HG03432 (cell line): ENCODE results near the gene B3GLCT.
A peak's percentile ranks its signal among the peaks of the same experiment; 100 is the strongest.
"Not testable (repeated sequence)": the region's sequence is repeated elsewhere in the genome, so short reads cannot be mapped to it uniquely, and the experiment has no call there.

ENCODE experiments used
- ATAC-seq: cut with Tn5 transposase; IDR thresholded peaks from one replicate; pipeline ENCODE4 v1.9.1; 2021; ENCODE audit warnings: mild to moderate bottlenecking, moderate library complexity; ENCODE audit not compliant: unreplicated experiment

The B3GLCT gene

DNA sequence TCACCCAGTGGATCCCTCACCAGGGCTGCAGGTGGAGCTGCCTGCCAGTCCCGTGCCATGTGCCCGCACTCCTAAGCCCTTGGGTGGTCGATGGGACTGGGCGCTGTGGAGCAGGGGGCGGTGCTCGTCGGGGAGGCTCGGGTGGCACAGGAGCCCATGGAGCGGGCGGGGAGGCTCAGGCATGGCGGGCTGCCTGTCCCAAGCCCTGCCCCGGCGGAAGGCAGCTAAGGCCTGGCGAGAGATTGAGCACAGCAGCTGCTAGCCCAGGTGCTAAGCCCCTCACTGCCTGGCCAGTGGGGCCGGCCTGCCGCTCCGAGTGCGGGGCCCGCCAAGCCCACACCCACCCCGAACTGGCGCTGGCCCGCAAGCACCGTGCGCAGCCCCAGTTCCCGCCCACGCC lies 16.8 kb upstream of the B3GLCT start:
- no peak for ATAC-seq

DNA sequence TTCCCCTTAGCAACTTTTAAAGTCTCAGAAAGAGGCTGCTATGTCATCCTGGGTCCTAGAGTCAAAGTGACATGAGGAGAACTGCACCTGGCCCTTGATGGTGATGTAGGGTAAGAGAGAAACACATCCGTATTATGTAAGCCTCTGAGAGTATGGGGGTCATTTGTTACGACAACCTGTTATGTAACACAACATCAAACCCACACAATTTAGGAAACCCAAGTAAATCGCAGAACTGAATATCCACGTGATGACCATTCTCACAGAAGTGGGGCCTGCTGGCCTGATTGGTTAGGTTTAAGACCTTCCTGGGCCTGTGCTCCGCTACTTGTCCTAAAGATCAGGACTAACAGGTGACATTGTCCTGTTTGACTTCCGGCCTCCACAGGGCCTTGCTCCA lies 15.3 kb upstream of the B3GLCT start:
- ATAC-seq = no peak

DNA sequence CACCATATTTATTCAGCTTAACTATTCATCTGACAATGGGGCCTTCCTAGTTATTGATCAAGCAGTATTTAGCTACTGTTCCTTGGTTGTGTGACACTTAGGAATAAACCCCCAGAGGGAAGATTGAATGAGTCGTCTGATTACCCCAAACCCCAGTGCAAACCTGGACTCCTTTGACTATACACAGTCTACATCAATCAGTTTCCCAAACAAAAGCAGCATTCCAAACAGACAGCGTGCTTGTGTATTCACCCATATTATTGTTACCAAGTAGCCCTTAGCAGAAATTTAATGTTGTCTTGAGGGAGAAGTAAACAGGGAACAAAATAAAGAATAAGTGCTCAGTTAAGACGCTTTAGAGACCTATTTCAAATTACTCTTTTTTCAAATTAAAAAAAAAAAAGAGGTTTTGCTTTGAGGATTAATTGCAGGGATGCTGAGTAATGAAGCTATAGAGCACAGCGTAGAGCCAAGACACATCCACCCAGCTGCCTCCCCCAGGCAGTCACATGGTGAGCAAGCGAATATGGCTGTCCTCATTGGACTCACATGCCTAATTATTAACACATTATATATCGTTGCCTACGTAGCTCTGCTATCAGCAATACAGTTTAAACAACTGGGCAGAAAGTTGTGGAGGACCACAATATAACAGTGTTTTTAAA lies 14.7 kb upstream of the B3GLCT start:
- no peak for ATAC-seq

DNA sequence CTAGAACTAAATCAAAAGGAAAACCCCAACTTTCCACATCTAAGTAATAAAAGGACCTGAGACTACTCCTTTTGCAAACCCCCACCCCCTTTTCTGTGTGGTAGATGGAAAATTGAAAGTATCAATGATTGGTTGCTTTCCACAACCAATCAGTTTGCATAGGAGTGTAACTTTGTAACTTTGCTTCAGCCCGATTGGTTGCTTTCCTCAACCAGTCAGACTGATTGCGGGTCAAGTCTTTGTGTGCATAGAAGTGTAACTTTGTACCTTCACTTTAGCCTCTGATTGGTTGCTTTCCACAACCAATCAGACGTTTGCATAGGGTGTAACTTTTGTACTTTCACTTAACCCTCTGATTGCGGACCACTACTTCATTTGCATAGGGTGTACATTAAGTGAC lies 8.0 kb upstream of the B3GLCT start:
- no peak for ATAC-seq

DNA sequence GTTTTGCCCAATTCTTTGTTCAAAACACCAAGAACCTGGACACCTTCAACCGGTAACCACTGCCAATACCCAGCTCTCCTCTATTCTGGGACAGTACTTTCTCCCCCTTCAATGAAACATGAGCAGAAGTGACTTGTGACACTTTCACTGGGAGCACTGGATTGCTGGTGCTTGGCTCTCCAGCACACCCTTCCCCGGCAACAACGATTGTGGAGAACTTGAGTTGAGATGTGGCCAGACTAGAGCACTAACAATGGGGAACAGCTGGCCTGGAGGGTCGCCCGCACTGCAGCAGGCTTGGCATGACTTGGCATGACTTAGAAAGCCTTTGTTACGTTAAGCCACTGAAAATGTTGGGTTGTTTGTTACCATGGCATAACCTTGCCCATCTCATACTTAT lies 7.5 kb upstream of the B3GLCT start:
- no peak for ATAC-seq

DNA sequence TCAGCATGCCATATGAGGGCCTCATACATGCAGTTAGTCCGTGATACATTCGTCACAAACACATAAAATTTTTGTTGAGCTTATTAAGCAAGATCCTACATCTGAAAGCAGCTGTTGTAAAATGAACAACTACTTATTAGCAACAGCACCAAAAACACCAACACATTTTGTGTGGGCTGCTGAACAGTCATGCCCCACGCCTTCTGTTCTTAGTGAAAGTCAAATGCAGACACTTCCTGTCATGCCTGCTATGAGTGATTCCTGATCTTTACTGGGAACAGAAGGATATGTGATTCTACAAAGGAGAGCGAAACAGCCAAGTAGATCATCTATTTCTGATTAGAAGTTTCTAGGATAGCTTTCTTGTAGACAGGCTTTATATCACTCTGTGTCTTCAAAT lies 4.2 kb upstream of the B3GLCT start:
- ATAC-seq = no peak

DNA sequence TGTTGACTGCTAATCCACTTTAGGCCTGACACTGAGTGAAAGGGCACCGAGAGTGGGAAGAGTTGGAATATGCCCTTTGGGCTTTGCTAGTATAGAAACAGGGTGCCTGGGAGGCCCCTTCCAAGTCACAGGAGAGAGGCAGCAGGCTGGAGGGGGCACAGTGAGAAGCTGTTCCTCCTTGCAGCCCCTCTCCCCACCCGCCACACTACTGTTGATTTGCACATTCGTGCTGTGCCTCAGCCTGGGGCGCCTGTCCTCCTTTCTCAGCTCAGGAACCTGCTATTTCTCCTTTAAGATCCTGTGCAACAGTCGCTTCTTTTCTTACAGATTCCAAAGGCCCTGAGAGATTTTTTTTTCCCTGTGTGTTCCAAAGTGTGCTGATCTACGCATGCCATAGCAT lies 2.8 kb upstream of the B3GLCT start:
- ATAC-seq = no peak

DNA sequence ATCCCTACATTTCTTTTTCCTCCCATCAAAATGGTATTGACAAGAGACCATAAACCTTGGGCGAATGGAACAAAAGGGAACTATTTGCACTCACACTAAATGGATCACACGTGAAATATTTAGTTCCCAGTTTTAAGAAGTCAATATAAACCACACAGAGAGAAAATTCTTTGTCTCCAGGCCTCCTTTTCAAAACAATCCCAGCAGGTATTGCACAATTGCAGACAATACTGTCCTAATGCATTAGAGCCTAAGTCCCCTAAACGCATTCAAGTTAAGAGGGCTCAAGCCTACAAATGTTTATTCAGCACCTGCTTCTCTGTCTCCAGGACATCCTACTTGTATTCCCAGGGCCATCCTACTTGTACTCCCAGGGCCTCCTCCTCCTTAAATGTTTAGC lies 1.3 kb upstream of the B3GLCT start:
- ATAC-seq = no peak

DNA sequence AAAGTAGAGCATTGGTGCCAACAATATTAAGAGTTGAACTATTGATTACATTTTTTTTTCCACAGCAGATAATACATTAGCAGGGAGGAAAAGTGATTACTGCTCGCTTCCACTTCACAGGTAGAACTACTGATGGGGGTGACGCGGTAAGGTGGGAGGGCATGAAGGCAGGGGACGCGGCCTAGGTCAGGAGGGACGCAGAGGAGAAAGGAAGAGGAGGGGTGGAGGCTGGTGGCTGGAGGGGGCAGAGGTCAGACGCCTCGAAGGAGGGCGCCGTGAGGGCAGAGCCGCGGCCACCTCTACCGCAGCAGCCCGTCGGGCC lies 287 bp upstream of the B3GLCT start:
- no peak for ATAC-seq

DNA sequence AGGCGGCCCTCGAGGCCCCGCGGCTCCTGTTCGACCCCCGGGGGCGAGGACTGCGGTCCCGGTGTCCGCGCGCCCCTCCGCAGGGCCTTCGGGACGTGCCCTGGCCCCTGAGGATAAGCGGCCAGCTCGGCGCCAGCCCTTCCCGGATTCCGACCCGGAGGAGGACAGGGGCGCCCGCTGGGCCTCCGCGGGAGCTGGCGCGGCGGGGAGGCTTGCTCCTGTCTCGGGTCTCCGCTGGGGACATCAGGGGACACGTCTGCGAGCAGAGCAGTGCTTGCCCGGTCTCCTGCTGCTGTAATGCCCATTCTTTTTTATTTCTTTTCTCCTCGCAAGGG lies 829 bp downstream of the B3GLCT start:
- peak; percentile 22 for ATAC-seq

DNA sequence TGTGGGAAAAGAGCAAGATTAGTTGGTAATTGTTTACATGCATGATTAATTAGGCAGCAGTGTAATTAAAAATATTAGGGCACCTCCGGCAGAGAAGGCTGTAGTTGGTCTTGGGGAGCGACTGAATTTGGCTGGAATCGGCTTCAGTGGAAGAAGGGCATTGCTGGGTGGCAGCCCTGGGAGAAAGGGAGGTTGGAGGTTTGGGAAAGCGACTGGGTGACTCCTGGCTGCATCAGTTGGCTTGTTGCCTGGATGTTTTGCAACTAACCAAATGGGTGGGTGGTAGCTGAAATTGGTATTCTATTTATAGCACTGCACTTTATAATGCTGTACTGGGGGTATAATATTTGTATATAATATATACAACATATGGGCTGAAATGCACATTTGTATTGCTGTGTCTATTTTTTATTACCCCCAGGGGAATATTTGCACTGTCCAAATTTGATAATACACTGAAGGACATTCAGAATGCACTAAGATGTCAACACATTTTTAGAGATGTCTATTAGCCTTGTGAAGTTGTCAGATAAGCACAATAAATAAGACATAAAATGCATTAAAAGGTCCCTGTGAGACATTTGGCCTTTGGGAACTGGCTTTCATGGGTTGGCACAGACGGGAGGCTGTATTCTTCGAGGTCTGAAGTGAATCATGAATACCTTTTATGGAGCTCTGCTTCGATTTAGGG lies 1.7 kb downstream of the B3GLCT start:
- no peak for ATAC-seq

DNA sequence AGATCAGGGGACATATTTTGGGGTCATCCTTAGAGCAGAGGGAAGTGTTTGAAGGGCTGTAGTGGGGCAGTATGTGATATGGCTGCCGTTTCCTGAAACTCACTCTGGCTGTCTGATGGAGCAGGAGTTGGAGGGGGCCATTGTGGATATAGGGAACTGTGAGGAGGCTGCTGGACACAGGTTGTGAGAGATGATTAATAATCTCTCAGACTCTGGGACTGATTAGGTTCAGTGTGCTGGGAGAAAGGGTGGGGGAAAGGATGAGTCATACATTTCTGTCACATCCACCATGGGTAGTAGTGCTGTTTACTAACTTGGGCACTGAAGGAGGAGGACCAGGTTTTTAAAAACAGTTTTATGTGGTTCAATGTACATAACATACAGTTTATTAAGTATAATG lies 4.8 kb downstream of the B3GLCT start:
- ATAC-seq = no peak

DNA sequence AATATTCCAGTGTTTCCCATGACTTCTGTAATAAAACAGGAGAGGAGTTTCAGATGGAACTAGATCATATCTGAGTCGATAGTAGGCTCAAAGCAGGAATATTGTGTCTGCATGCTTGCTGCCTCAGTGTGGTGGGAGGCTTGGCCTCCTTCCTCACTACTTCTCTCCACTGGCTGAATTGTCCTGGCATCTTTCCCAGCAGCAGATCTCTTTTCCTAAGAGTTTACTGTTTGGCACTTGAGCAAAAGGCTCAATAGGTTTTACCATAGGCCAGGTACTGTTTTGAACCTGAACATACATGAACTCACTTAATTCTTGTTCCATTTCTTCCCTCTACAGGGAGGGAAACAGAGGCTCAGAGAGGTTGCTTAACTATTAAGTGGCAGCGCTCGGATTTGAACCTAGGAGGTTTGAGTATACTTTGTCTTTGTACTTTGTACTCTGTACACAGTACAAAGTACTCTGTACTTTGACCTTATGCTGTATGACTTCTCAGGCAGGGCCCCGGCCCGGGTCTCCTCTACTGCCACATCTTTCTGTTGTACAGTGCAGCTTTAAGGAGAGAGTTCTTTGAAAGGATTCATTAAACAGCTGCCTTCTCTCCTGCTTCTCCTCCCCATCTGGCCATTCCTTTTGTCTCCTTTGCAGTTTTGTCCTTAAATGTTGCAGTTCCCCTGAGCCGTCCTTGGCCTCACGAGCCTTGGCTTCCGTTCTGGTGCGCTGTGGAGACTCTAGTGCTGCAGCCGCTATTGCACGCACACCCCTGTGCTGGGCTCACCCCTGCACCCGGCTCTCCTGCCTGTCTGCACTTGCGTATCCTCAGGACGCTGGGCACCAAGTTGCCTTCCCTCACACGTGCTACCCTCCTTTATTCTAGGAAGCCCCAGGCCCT lies 8.1 kb downstream of the B3GLCT start:
- no peak for ATAC-seq

DNA sequence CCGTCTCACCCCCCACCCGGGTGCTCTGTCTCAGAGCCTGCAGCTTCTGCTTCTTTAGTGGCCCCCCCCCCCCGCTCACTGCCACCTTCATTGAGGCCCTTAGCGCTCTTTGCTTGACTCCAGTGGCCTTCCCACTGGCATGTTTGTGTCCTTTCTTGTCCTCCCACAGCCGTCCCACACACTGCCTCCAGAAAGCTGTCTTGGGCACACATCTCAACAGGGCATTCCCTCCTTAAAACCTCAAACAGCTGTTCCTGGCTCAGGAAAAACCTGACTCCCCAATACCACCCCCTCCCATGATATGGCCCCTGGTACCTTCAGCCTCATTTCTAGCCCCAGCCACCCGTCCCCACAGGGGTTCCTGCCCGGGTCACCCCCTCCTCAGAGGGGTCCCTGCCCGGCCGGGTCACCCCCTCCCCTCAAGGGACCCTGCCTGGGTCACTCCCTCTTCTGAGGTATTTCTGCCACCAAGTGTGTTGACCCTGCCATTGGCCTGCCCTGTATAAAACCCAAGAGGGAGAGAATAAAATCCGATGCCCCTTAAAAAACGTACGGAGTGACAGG lies 8.9 kb downstream of the B3GLCT start:
- no peak for ATAC-seq

DNA sequence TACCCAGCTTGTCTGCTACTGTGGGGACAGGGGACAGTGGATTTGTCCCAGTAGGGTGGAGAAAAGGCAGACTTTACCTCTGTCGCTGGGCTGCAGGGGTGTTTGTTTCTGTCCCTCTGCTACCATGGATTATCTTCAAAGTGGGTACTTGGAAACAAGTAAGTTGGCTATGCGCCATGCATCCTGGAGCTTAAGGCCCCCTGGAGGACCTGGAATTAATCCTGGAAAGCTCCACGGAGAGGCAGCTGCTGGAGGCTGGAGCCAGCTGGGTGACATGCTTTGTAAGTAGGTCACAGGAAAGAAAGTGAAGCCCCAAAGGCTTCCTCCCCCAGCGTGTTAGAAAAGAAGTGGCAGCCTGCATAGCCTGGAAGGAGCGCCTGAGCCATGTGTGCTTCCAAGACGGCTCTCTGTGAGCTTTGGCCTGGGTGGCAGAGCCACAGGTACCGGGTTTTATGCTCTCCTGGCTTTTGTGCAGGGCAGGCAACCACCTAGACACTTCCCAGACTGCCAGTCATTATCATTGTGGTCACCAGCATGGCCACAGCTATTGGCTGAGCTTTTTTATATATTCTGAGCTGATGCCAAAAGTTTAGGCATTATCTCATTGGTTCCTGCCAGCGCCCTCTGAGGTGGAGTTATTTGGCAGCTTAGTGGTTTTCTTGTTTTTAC lies 9.5 kb downstream of the B3GLCT start:
- no peak for ATAC-seq

DNA sequence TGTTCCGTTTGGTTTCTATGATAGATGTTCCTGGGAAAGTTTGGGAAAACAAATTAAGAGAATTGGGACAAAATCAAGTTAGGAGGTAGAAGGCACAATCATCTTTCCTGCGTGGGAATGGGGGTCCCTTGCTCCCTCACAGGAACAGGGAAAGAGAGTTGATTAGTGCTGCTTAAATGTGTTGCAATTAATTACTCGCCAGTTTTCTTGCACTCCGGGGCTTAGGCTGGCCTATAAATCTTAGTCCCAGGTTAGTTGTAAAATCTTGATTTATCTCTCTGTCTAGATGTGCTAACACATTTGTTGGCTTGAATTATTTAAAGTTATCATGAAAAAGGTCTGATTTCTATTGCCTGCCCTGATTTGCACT lies 10.1 kb downstream of the B3GLCT start:
- ATAC-seq = no peak

DNA sequence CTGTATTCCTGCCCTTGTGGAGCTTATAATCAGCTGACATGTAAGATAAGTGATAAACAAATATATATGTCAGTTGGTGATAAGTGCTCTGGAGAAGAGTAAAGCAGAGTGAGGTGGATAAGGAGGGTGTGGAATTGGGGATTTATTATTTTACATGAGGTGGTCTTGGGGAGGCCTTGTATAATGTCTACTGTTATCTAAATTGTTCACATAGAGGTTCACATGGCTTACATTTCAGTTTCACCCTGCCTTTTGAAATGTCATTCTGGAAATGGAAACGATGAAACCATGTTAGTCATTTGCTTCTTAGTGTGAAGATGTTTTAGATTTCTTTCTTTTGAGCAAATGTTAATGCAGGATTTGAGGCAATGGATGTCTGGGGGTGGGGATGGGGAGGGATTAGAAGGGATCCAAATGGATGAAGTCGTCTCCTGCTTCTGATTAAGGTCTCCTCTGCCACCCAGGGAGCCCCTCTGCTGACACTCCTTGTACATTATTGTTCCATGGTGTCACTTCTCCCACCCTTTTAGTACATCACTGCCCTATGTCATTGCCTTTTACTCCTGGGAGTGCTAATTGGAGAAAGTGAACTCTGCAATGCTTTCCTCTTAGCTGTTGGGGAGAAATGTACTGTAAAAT lies 14.0 kb downstream of the B3GLCT start:
- no peak for ATAC-seq

DNA sequence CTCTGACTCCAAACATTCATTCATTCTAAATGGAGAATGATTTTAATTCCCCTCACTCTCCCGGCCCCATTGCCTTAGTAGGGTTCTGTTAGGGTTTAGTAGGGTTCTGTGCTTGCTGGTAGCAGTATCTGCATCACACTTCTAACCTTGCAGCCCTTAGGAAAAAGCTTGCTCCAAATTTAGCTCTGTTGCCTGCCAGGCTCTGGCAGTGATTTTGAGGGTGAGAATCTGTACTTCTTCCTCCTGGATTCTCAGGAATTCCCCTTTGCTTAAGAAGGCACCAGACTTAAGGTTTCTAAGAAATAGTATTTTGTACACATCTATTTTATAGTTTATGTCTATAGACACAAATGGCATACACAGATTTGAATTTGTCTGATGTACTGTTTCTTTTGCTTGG lies 14.7 kb downstream of the B3GLCT start:
- ATAC-seq = no peak

DNA sequence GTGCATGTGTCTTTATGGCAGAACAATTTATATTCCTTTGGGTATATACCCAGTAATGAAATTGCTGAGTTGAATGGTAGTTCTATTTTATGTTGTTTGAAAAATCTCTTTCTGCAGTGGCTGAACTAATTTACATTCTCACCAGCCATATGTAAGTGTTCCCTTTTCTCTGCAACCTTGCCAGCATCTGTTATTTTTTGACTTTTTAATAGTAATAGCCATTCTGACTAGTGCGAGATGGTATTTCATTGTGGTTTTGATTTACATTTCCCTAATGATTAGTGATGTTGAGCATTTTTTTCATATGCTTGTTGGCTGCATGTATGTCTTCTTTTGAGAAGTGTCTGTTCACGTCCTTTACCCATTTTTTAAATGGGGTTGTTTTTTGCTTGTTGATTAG lies 17.1 kb downstream of the B3GLCT start:
- not testable (repeated sequence) for ATAC-seq

DNA sequence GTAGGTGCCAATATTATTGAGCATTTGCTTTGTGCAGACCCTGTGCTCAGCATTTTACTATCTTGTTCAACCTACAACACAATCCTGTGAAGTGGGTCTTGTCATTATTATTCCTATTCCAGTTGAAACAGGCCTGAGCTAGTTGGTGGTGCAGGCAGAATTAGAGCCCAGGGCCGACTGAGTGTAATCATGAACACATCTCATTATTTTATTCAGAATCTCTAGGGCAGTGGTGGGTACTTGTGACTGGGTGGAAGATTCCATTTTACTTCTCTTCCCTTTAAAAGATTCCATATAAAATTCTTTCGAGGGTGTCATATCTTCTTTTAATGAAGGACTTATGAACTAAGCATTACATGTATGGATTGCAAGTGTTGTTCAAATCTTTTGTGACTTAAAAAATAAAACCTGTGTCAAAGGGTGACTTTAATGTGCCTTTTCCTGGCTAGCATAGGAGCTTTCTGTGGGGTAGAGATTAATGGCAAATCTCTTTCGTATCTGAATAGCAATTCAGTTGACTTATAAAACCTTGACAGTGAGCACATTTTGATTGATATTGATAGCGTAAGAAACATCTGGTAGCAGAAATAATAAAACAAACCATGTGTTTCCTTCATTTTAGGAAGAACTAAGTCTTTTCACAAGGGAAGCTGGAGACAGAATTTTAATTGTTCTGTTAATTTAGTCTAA lies 20.3 kb downstream of the B3GLCT start:
- ATAC-seq = no peak
